Measurements from ENCODE around the gene TRAPPC6A.

Gene TRAPPC6A, protein sequence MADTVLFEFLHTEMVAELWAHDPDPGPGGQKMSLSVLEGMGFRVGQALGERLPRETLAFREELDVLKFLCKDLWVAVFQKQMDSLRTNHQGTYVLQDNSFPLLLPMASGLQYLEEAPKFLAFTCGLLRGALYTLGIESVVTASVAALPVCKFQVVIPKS

DNA sequence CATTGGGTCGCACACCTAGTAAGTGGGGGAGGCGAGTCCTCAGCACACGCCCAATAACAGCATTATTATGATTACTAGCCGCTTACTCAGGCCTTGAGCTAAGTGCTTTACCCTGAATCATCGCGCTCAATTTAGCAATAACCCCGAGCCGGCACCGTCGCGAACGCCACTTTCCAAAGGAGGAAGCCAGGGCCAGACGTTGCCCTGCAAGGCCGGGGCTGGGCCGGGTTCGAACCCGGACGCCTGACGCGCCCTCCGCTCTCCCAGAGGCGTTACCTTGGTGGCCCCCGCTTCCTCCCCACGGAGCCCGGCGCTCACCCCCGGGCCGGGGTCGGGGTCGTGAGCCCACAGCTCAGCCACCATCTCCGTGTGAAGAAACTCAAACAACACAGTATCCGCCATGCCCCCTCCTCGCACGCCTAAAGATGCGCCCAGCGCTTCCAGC lies at the start of gene TRAPPC6A:
Gene TRAPPC6A (minus strand): TSS at position 421 of the 445 bp plus-strand sequence. CDS start 19 bp downstream, at position 402.
- no peak for DNase-seq

DNA sequence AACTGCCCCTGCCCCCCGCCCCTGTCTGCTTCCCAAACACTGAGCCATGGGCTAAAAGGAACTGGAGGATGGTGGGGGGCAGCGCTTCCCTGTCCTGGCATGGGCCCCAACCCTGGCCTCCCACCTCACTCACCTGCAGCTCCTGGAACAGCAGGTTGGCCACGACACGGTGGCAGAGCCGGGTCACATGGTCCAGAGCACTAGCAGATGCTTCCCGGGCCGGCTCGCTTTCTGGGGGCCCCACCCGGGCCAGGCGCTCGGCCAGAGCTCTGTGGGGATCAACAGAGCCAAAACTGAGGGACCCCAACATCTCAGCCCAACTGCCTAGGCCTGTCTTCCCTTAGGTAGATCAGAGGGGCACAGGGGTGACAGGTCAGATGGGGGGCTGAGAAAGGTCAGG lies 46.6 kb upstream of the TRAPPC6A start:
- DNase-seq = no peak

DNA sequence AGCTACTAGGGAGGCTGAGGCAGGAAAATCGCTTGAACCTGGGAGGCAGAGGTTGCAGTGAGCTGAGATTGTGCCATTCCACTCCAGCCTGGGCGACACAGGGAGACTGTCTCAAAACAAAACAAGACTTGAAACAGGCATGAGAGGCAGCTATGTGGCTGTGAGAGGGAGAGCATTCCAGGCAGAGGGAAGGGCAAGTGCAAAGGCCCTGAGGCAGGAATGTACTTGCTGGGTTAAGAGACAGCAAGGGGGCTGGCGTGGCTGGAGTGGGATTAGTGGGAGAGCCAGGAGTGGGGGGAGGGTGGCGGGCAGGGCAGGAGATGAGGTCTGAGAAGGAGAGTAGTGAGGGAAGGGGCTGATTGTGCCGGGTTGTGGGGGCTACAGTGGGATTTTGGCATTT lies 45.8 kb upstream of the TRAPPC6A start:
- DNase-seq = no peak

DNA sequence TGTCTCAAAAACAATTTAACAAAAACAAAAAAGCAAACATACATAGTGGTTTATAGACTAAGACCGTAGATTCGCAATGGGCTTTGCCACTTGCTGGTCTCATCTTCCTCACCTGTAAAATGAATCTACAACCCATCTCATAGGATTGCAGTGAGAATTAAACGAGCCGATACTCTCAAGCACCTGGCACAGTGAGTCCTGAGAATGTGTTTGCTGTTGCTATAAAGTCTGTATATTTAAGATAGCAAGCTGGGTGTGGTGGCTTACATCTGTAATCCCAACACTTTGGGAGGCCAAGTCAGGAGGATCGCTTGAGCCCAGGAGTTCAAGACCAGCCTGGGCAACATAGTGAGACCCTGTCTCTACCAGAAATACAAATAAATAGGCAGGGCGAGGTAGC lies 44.7 kb upstream of the TRAPPC6A start:
- DNase-seq = no peak

DNA sequence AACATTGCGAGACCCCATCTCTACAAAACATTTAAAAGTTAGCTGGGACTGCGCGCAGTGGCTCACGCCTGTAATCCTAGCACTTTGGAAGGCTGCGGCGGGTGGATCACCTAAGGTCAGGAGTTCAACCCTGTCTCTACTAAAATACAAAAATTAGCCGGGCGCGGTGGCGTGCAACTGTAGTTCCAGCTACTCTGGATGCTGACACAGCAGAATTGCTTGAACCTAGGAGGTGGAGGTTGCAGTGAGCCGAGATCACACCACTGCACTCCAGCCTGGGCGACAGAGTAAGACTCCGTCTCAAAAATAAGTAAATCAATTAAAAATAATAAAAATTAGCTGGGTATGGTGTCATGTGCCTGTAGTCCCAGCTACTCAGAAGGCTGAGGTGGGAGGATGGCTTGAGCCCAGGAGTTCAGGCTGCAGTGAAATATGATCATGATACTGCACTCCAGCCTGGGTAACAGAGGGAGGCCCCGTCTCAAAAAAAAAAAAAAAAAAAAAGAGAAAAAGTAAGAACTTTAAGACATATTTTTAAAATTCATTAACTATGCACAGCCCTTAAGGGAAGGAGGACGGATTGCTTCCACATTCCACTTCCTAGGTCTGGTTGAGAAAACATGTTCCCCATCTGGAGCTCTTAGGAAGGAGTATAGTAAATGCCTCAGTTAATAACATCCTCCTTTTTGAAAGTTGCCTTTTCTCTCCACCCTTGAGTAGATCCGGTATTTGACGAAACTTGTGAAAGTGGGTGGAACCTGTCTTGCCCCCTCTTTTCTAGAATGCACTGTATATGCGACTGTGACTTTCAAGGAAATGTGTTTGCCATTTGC lies 41.1 kb upstream of the TRAPPC6A start:
- DNase-seq = no peak

DNA sequence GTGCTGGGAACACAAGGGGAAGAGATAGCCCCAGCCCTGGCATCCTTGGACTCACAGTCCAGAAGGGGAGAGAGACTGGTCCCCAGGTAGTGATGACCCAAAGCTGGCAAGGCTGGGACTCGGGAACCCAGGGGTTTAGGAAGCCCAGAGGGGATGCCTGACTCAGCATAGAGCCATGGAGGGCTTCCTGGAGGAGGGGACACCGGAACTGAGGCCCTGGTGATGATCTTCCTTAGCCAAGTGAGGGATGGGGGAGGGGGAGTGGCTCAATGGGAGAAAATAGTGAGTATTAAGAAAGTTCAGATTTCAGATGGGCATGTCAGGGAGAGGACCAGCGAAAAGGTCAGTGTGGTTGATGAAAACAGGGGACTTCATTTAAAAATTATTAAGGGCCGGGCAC lies 40.4 kb upstream of the TRAPPC6A start:
- no peak for DNase-seq

DNA sequence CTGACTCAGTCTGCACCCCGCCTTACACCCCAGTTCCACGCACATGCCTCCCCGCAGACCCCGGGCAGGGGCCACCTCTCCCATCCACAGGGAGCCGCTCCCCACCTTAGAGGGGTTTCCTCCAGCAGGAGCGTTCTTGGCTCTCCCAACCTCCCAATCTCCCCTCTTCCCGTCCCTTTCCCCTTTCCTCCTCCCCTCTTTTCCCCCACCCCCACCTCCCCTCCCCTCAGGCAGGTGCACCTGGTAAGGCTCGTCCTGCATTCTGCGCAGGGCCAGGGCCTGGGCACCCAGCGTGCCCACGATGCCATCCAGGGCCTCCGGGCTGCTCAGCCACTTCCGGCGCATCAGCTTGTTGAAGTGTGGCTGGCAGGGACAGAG lies 39.9 kb upstream of the TRAPPC6A start:
- no peak for DNase-seq

DNA sequence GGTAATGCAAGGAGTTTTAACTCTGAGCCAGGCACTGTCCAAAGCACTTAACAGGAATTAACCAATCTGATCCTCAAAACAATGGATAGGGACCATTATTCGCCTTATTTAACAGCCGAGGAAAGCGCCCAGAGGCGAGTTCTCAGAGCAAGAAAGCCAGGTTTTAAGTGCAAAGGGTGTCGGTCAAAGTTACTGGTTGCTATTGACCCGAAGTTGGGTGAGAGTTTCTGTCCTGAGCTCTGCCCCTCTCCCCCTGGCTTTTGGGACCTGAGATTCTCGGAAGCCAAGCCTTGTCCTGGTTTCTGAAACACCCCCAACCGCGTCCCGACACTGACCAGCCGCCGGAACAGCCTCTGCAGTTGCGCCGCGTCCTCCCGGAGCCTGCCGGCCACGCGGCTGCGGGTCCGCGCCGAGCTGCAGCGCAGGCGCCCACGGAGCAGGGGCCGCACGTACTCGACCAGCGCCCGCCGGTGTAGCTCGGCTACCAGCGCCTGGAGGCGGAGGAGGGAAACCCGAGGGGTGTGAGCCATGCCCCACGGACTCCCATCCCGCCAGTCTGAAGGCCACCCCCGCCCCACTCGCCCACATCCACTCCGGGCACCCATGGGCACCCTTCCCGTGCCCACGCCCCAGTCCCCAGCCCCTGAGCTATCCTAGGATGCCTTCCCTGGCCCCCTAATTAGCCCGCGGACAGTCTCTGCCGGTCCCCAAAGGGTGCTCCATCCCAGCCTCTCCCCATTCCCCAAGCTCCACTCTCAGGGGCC lies 39.3 kb upstream of the TRAPPC6A start:
- DNase-seq = no peak

DNA sequence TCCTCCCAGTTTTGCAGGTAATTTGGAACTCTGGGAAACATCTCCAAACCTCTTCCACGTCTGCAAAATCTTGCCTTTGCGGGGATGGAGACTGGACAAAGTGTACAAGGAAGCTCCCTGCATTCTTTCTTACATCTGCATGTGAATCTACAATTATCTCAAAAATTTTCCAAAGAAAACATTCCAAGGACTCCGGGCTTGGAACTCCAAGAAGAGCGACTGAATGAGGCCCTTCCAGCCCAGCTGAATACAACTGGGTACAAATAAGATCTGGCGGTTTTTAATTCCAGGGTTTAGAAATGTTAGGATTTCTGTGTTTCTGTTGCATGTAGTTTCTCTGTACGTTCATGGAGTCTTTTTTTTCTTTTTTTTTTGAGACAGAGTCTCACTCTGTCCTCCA lies 38.6 kb upstream of the TRAPPC6A start:
- DNase-seq = no peak

DNA sequence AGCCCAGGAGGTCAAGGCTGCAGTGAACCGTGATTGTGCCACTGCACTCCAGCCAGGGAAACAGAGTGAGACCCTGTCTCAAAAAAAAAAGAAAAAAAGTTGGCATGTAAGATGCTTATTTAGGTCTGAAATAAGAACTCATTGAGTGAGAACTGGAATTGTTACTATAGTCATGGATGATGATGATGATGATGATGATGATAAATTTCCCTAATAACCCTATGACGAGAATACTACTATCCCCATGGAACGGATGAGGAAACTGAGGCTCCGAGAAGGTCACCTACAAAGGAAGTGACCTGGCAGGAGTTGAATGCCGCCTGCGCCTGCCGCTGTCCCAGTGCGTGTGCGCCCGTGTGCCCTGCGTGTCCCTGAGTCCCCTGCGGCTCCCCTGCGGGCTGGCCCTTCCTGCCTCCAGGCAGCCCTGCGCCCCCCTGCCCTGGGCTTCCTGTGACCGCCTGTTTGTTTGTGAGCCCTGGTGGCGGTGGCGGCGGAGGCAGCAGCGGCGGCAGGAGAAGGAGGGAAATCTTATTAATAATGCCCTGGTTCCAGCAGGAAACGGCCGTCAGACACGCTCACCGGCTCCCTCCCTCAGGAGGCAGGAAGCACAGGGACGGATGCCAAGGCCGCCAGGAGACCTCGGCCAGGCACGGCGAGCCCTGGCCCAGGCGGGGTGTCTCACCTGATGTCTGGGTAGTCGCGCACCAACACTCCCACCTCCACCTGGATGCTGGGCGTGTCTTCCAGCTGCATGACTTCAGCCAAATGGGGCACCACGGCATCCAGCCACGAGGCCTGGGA lies 37.6 kb upstream of the TRAPPC6A start:
- DNase-seq = no peak

DNA sequence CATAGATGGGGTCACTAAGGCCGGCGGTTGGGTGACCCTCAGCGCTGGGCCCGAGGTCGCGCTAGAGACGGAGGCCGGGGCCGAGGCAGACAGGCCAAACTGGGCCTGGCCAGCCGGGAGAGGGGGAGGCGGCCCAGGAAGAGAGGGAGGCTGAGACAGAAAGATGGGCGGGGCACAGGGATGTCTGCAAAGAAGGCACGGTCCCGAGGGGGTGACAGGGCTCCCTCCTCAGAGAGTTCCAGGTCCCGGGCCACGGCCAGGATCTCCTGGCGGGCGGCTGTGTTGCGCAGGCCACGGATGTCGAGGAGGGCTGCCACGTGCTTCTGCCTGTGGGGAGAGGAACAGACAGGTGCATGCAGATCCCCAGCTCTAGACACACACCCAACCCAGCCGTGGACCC lies 35.0 kb upstream of the TRAPPC6A start:
- DNase-seq = no peak

DNA sequence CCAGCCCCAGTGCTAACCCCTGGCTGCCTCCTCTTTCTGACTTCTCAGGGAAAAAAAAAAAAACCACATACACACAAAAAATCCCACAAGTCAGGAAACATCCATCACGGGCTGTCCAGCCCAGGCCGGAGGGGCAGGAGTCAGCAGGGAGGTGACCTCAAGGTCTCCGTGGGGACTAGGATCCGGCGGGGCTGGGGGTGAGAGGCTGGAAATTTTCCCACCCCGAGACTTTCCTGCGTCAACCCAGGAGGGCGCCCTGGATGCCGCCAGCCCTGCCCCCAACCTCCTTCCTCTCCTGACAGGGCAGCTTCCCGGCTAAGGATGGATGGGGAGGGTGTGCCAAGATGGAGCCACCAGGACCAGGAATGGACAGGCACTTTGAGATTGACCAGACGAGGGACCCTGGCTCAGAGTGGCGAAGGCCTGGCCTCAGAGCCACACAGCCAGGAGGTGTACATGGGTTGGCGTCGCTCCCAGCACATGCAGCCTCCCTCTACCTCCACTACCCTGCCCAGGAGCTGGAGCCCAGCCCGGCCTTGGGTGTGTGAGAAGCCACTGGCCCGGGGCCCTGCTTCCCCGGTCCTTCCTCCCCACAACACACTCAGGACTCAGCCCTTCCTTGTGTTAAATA lies 33.8 kb upstream of the TRAPPC6A start:
- DNase-seq = no peak

DNA sequence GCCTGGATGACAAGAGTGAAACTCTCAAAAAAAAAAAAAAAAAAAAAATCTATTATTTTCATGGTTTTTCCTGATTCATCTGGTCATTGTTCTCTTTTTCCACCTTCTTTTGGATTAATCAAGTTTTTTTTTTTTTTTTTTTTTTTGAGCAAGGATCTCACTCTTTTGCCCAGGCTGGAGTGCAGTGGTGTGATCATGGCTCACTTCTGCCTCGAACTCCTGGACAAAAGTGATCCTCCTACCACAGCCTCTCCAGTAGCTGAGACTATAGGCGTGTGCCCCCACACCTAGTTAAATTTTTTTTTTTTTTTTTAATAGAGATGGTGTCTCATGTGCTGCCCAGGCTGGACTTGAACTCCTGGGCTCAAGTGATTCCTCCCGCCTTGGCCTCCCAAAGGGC lies 28.3 kb upstream of the TRAPPC6A start:
- no peak for DNase-seq

DNA sequence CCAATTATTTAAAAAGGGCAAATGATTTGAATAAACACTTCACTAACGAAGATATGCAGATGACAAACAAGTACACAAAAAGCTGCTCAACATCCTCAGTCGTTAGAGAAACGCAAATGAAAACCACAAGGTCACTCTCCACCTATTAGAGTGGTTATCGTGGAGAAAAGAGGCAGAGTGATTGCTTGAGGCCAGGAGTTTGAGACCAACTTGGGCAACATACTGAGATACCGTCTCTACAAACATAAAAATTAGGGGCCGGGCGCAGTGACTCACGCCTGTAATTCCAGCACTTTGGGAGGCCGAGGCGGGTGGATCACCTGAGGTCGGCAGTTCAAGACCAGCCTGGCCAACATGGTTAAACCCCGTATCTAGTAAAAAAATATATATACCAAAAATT lies 27.8 kb upstream of the TRAPPC6A start:
- DNase-seq = no peak

DNA sequence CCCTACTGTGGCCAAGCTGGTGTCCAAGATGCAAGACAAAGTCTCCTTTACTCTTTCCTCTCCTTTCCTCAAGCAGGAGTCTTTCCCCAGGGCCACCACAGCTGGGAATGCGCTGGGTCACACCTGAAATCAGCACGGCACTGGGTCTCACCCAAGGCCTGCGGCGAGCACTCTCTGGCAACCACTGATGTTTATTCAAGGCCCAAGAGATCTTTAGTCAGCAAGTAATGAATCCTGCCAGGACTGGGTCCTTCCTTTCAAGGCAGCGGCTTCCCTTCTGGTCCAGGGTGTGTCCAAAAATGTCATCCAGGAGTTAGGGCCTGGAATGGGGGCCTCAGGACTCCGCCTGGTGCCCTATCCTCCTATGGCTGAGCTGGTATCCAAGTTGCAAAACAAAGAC lies 24.6 kb upstream of the TRAPPC6A start:
- DNase-seq = no peak

DNA sequence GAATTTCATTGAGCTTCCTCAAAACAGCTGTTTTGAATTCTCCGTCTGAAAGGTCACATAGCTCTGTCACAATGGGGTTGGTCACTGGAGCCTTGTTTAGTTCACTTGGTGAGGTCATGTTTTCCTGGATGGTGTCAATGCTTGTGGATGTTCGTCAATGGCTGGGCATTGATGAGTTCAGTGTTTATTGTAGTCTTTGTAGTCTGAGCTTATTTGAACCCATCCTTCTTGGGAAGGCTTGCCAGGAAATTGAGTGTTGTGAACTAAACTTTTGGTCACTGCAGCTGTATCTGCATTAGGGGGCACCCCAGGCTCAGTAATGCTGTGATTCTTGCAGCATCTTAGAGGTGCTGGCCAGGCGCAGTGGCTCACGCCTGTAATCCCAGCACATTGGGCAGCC lies 22.5 kb upstream of the TRAPPC6A start:
- no peak for DNase-seq

DNA sequence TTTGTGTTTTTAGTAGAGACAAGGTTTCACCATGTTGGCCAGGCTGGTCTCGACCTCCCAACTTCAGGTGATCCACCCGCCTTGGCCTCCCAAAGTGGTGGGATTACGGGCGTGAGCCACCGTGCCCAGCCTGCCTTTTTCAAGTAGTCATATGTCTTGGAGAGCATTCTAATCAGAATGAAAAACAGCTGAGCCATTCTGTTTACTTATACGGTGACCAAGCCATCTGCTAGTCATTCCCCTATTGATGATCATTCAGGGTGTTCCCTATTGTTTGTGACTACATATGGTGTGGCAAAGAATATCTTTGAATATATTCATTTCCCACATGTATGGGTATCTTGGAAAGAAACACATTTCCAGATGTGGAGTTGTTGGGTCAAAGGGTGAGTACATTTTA lies 17.7 kb upstream of the TRAPPC6A start:
- DNase-seq = no peak

DNA sequence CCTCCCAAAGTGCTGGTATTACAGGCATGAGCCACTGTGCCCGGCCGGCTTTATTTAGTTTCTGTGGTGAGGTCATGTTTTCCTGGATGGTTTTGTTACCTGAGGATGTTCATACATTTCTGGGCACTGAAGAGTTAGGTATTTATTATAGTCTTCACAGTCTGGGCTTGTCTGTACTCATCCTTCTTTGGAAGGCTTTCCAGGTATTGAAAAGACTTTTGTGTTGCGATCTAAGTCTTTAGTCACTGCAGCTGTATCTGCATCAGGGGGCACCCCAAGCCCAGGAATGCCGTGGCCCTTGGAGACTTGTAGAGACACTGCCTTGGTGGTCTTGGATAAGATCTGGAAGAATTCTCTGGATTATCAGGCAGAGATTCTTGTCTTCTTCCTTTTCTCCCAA lies 13.3 kb upstream of the TRAPPC6A start:
- DNase-seq = no peak

DNA sequence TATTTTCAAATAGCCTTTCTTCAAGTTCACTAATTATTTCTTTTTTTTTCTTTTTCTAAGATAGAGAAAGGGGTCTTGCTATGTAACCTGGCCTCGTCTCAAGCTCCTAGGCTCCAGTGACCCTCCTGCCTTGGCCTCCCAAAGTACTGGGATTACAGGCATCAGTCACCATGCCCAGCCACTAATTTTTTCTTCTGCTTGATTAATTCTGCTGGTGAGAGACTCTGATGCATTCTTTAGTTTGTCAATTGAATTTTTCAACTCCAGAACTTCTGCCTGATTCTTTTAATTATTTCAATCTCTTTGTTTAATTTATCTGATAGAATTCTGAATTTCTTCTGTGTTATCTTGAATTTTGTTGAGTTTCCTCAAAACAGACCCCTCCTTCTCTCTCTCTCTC lies 11.9 kb upstream of the TRAPPC6A start:
- DNase-seq = no peak

DNA sequence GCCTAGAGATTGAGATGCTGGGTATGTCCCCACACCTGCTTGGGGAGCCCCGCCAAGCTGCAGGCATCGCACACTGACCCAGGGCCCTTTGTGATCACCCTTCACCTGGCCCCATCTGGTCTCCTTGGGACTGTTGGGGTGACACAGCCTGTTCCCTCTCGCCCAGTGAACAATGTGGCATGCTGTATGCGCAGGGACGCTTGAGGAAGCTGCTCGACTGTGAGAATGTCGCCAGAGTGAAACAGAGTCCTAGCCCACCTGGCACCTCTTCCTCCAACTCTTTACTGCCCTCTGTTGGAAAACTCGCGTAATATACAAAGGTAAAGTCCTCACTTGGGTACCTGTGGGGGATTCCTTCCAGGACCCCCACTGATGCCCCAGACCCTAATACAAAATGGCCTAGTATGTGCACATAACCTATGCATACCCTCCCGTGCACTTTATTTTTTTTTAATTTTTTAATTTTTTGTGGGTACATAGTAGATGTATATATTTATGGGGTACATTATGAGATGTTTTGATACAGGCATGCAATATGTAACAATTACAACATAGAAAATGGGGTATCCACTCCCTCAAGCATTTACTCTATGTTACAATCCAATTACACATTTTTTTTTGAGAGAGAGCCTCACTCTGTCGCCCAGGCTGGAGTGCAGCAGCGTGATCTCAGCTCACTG lies 9.5 kb upstream of the TRAPPC6A start:
- DNase-seq = no peak

DNA sequence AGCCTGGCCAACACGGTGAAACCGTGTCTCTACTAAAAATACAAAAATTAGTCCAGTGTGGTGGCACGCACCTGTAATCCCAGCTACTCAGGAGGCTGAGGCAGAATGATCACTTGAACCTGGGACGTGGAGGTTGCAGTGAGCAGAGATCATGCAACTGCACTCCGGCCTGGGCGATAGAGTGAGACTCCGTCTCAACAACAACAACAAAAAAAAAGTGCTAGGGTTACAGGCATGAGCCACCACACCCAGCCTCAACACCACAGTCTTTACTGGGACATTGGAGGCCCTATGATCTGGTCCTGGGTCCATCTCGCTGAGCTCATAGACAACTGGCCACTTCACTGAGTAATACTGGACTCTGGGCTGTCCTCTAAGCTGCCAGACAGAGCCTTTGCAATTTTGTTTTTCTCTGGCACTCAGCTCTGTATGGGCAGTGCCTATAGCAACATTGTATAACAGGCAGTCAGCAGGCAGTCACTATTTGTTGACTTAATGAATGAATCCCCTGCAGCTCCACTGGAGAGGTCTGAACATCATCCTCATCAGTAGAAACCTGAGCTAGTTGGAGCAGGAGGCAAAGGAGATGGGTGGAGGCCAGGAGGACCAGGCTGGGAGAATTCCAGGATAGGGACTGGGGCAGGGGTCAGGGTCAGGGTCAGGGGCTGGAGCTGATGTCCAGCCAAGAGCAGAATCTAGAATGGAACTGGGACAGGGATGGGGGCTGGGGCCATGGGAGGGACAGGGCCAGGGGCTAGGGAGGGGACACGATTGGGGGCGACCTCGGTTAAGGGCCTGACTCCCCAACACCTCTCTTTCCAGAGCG lies 8.7 kb upstream of the TRAPPC6A start:
- DNase-seq = no peak
